Loucy (cell line): ENCODE results near the gene DDX42.

ENCODE experiments used
- EZH2phosphoT487 ChIP-seq: fragments of 200-600 bp; IDR thresholded peaks from 2 replicates; pipeline ENCODE4 v1.6.1; 2018; ENCODE audit warnings: antibody characterized with exemption, mild to moderate bottlenecking, moderate library complexity, borderline replicate concordance
- TF ChIP-seq, protein P1 (sequence below): fragments of 200-600 bp; sonication (generic); conservative IDR thresholded peaks from 2 replicates; pipeline ENCODE4 v1.5.1; 2014; ENCODE audit warnings: mild to moderate bottlenecking, antibody characterized with exemption, low read length

- TF ChIP-seq, protein P1, sequence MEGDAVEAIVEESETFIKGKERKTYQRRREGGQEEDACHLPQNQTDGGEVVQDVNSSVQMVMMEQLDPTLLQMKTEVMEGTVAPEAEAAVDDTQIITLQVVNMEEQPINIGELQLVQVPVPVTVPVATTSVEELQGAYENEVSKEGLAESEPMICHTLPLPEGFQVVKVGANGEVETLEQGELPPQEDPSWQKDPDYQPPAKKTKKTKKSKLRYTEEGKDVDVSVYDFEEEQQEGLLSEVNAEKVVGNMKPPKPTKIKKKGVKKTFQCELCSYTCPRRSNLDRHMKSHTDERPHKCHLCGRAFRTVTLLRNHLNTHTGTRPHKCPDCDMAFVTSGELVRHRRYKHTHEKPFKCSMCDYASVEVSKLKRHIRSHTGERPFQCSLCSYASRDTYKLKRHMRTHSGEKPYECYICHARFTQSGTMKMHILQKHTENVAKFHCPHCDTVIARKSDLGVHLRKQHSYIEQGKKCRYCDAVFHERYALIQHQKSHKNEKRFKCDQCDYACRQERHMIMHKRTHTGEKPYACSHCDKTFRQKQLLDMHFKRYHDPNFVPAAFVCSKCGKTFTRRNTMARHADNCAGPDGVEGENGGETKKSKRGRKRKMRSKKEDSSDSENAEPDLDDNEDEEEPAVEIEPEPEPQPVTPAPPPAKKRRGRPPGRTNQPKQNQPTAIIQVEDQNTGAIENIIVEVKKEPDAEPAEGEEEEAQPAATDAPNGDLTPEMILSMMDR = no peak
- no peak for TF ChIP-seq EZH2phosphoT487
Measured at GRCh38 chr17:63828936-63829335, 55.0 kb downstream of the DDX42 start.
